OCI-LY1 (cell line): Measurements from ENCODE around the gene DELE1.

Source experiments
- H2AFZ ChIP-seq: fragments of 200-600 bp; sonication (generic), shearing (Covaris generic); 2 replicates; pipeline ENCODE4 v1.6.0; 2014; ENCODE audit warnings: antibody characterized with exemption, mild to moderate bottlenecking, low read length
- H3F3A ChIP-seq: fragments of 200-600 bp; sonication (generic), shearing (Covaris generic); 2 replicates; pipeline ENCODE4 v1.6.0; 2014; ENCODE audit warnings: mild to moderate bottlenecking, antibody characterized with exemption, low read length, moderate library complexity; ENCODE audit not compliant: insufficient read depth
- H3K27ac ChIP-seq: fragments of 200-600 bp; sonication (generic); 2 replicates; pipeline ENCODE4 v1.5.1; 2014; ENCODE audit warnings: low read length, mixed run types, mild to moderate bottlenecking, low read depth; ENCODE audit not compliant: poor library complexity, severe bottlenecking
- H3K27me3 ChIP-seq: fragments of 200-600 bp; sonication (generic); 2 replicates; pipeline ENCODE4 v1.6.0; 2014; ENCODE audit warnings: antibody characterized with exemption, mild to moderate bottlenecking, low read length, moderate library complexity; ENCODE audit not compliant: insufficient read depth
- H3K36me3 ChIP-seq: fragments of 200-600 bp; sonication (generic); 2 replicates; pipeline ENCODE4 v1.6.1; 2014; ENCODE audit warnings: mild to moderate bottlenecking, antibody characterized with exemption, low read length, moderate library complexity, mixed read lengths; ENCODE audit not compliant: insufficient read depth
- H3K4me1 ChIP-seq: fragments of 200-600 bp; sonication (generic); 2 replicates; pipeline ENCODE4 v1.5.1; 2014; ENCODE audit warnings: mild to moderate bottlenecking, low read length, moderate library complexity; ENCODE audit not compliant: insufficient read depth, severe bottlenecking
- H3K4me2 ChIP-seq: fragments of 200-600 bp; sonication (generic), shearing (Covaris generic); 2 replicates; pipeline ENCODE4 v1.6.1; 2014; ENCODE audit warnings: low read length
- H3K4me3 ChIP-seq: fragments of 200-600 bp; sonication (generic); 2 replicates; pipeline ENCODE4 v1.5.1; 2014; ENCODE audit warnings: low read length, low read depth, mild to moderate bottlenecking, mixed read lengths; ENCODE audit not compliant: poor library complexity, severe bottlenecking
- H3K79me2 ChIP-seq: fragments of 200-600 bp; shearing (Covaris generic); 2 replicates; pipeline ENCODE4 v1.6.1; 2016; ENCODE audit warnings: mixed run types, low read length, mixed read lengths; ENCODE audit not compliant: insufficient read depth
- H3K9ac ChIP-seq: fragments of 200-600 bp; sonication (generic), shearing (Covaris generic); 2 replicates; pipeline ENCODE4 v1.6.1; 2014; ENCODE audit warnings: mild to moderate bottlenecking, low read length, mixed read lengths
- H3K9me2 ChIP-seq: fragments of 200-600 bp; sonication (generic), shearing (Covaris generic); 2 replicates; pipeline ENCODE4 v1.6.1; 2014; ENCODE audit warnings: low read depth, mild to moderate bottlenecking, low read length, mixed read lengths
- H3K9me3 ChIP-seq: fragments of 200-600 bp; shearing (Covaris generic); 2 replicates; pipeline ENCODE4 v1.6.1; 2014; ENCODE audit warnings: low read length, mixed read lengths
- H4K20me1 ChIP-seq: fragments of 200-600 bp; sonication (generic), shearing (Covaris generic); 2 replicates; pipeline ENCODE4 v1.6.0; 2016; ENCODE audit warnings: mild to moderate bottlenecking, low read length; ENCODE audit not compliant: insufficient read depth
- CTCF ChIP-seq: fragments of 200-600 bp; sonication (generic), shearing (Covaris generic); IDR thresholded peaks from 2 replicates; pipeline ENCODE4 v1.5.1; 2017; ENCODE audit warnings: mild to moderate bottlenecking, antibody characterized with exemption, low read length, moderate library complexity, mixed read lengths
- EZH2 ChIP-seq: fragments of 200-600 bp; sonication (generic), shearing (Covaris generic); IDR thresholded peaks from 2 replicates; pipeline ENCODE4 v1.8.0; 2017; ENCODE audit warnings: borderline replicate concordance, mixed run types, mild to moderate bottlenecking, antibody characterized with exemption, low read length, moderate library complexity, mixed read lengths

The DELE1 gene

GRCh38 chr5:141913560-141914198, 10.0 kb upstream of the DELE1 start:
- Histone ChIP-seq H3K9ac (peak overlapping the region; percentile 11; the same call in 1 of the 2 replicates), H3K4me2 (peak overlapping the region; percentile 46), H3K4me1 (peaks cover 17% of the 10 kb centered on the region), H3K27ac (no peak overlapping the region), H3K9me2 (no peaks in the 10 kb centered on the region), H3K36me3 (no peaks in the 10 kb centered on the region), H3K79me2 (no peaks in the 10 kb centered on the region), H3K9me3 (no peaks in the 10 kb centered on the region), H3F3A (no peaks in the 10 kb centered on the region), H3K4me3 (peak overlapping the region; percentile 23), H2AFZ (no peak overlapping the region), H3K27me3 (no peaks in the 10 kb centered on the region; the same call in 1 of the 2 replicates), H4K20me1 (no peaks in the 10 kb centered on the region)
- no peak for TF ChIP-seq EZH2
- TF ChIP-seq CTCF, result no peak

GRCh38 chr5:141914199-141914743, 9.4 kb upstream of the DELE1 start:
- Histone ChIP-seq H2AFZ (no peak overlapping the region), H3K4me1 (peaks cover 17% of the 10 kb centered on the region), H3K9me3 (no peaks in the 10 kb centered on the region), H3K4me3 (peak overlapping the region; percentile 23), H3K4me2 (peak overlapping the region; percentile 46), H3K36me3 (no peaks in the 10 kb centered on the region), H3F3A (no peaks in the 10 kb centered on the region), H3K9ac (peak overlapping the region; percentile 11; the same call in 1 of the 2 replicates), H3K27me3 (no peaks in the 10 kb centered on the region; the same call in 1 of the 2 replicates), H3K79me2 (no peaks in the 10 kb centered on the region), H3K27ac (no peak overlapping the region), H4K20me1 (no peaks in the 10 kb centered on the region), H3K9me2 (no peaks in the 10 kb centered on the region)
- TF ChIP-seq CTCF, result peak; percentile 36
- TF ChIP-seq EZH2, result no peak

- Histone ChIP-seq H3K9ac (no peak overlapping the region; the same call in 1 of the 2 replicates), H3K4me3 (no peak overlapping the region), H3K4me2 (no peak overlapping the region)
Observed at GRCh38 chr5:141914797-141915196, 8.9 kb upstream of the DELE1 start.

More at GRCh38 chr5:141914797-141915196, 8.9 kb upstream of the DELE1 start:
- no peak overlapping the region for H3K27ac ChIP-seq
- H3K79me2 ChIP-seq, result no peaks in the 10 kb centered on the region
- H3K4me1 ChIP-seq, result peaks cover 17% of the 10 kb centered on the region
- H3K9me3 ChIP-seq, result no peaks in the 10 kb centered on the region
- no peak overlapping the region for H2AFZ ChIP-seq
- H3K36me3 ChIP-seq, result no peaks in the 10 kb centered on the region
- no peaks in the 10 kb centered on the region for H4K20me1 ChIP-seq
- H3F3A ChIP-seq, result no peaks in the 10 kb centered on the region
- no peak for TF ChIP-seq CTCF
- no peak for TF ChIP-seq EZH2
- no peaks in the 10 kb centered on the region; the same call in 1 of the 2 replicates for H3K27me3 ChIP-seq
- H3K9me2 ChIP-seq, result no peaks in the 10 kb centered on the region
